NCI-H146 treated with DMSO at 0.1 percent for 48 hours (cell line): Measurements from ENCODE around the gene CLEC4M.
"Not testable (repeated sequence)": the region's sequence is repeated elsewhere in the genome, so short reads cannot be mapped to it uniquely, and the experiment has no call there.

ENCODE experiments used
- DNase-seq: peaks from one replicate; lab custom pipeline; 2025; ENCODE audit not compliant: unreplicated experiment; lab: John Stamatoyannopoulos, UW

The CLEC4M gene

GRCh38 chr19:7772752-7773291, 9.8 kb downstream of the CLEC4M start:
- DNase-seq = no peak

DNA sequence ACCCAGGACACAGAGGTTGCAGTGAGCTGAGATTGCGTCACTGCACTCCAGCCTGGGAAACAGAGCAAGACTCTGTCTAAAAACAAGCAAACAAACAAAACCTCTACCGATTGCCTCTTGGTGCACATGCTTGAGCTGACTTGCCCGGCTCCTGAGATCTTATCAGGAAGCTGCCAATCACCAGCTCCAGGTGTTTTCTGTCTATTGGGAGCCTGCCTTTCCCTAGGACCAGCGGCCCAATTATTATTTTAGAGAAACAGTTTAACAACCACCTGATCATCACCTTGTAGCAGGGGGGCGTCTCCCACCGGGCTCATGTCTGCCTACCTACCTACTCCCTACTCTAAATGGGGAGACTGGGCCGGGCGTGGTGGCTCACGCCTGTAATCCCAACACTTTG, 10.8 kb downstream of the CLEC4M start:
- no peak for DNase-seq

GRCh38 chr19:7775761-7776160, 12.7 kb downstream of the CLEC4M start:
- DNase-seq = no peak

DNA sequence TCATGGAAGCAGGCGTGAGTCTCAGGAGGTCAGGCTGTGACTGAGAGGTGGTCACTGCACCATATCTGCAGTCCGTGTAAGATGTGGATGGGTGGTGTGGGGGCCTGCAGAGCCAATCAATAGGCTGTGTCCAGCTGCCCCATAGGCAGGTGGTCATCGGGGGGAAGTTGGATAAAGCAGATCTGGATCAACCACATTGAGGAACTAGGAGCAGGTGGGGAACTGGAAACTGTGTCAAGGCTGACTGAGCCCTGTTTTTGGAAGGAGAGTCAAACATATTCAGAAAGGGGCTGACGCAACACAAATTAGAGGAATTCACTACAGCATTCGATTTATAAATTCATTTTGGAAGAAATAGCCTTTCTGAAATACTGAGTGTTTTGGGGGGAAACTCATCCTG, 15.0 kb downstream of the CLEC4M start:
- DNase-seq = no peak

GRCh38 chr19:7779631-7780486, 16.8 kb downstream of the CLEC4M start:
- no peak for DNase-seq

GRCh38 chr19:7781157-7781556, 18.1 kb downstream of the CLEC4M start:
- no peak for DNase-seq

- DNase-seq = no peak
These were observed 21.0 kb downstream of the CLEC4M start for GRCh38 chr19:7783991-7784423.

DNA sequence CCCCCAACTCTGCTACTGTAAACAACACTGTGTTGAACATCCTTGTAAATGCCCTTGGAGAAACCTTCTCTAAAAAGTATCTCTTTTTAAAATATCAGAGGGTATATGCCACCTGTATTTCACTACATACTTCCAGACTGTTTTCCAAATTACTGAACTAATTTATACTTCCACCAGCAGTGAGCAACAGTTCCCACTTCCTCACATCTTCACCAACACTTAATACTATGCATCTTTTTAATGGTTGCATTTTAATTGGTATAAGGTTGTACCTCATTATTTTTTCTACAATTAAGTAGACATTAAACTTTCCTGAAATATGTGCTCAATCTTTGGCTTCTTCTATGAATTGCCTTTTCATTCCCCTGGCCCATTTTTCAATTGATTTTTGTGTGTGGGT, 21.8 kb downstream of the CLEC4M start:
- DNase-seq = no peak

DNA sequence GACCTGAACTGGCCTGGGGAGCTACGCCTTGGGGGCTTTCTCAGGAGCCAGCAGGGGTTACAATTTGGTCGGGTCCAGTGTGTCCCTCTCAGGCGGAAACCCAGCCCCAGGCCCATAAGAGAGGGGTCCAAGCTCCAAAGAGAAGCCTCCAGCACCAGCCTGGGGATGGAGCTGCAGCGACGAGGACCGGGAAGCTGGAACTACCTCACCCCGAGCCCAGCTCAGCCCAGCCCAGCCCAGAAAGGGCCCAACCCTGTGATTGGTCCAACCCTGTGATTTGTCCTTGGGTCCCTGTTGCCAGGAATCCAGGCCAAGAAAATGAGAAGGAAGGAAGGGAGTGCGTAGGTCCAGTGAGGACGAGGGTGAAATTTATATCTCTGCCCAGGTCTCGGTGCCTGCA, 24.1 kb downstream of the CLEC4M start:
- no peak for DNase-seq

- DNase-seq = no peak
These were observed 24.6 kb downstream of the CLEC4M start for GRCh38 chr19:7787602-7788177.

DNA sequence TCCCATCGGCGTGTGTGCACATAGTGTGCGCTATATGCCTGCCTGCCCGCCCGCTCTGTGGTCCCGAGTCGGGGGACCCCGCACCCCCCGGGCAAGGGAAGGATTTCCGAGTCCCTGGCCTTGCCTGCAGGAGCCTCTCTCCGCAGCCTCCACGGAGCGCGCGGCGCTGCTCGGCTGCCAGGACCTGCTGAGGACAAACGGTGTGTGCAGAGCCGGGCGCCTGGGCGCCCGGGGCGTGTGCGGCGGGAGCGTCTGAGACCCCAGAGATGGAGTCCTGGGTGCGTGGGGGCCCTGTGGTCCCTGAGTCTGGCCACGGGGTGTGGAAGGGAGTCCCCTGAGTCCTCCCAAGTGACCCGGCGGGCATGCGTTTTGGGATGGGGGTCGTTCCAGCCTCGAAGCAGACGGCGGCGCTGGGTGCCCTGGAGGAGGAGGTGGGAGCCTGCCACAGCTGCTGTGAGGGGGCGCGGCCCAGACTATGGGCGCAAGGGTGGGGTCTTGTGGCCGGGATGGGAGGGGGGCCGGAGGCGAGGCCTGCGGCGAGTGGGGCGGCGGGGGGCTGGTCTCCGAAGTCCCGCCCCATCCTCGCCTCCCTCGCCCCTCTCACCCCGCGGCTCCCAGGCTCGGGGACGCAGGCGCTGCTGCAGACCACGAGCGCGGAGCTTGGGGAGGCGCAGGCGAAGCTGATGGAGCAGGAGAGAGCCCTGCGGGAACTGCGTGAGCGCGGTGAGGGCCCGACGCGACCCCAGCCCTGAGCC, 25.3 kb downstream of the CLEC4M start:
- DNase-seq = no peak

DNA sequence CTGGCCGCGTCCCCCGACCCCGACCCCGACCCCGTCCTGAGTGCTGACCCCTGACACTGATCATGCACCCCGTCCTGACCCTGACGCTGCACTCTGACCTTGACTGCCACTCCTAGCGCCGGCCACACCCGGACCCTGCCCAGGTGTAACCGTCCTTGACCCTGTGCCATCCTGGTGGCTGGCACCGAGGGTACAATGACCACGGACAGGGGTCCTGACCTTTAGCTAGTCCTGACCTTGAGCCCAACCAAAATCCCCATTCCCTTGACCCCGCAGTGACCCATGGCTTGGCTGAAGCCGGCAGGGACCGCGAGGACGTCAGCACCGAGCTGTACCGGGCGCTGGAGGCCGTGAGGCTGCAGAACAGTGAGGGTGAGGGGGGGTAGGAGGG, 25.9 kb downstream of the CLEC4M start:
- no peak for DNase-seq

GRCh38 chr19:7789447-7789846, 26.4 kb downstream of the CLEC4M start:
- DNase-seq = no peak

GRCh38 chr19:7790416-7790815, 27.4 kb downstream of the CLEC4M start:
- no peak for DNase-seq

GRCh38 chr19:7792281-7792680, 29.2 kb downstream of the CLEC4M start:
- DNase-seq = no peak

DNA sequence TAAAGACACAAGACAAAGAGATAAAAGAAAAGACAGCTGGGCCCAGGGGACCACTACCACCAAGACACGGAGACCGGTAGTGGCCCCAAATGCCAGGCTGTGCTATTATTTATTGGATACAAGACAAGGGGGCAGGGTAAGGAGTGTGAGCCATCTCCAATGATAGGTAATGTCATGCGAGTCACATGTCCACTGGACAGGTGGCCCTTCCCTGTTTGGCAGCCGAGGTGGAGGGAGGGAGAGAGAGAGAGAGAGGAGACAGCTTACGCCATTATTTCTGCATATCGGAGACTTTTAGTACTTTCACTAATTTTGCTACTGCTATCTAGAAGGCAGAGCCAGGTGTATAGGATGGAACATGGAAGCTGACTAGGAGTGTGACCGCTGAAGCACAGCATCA, 29.7 kb downstream of the CLEC4M start:
- DNase-seq = not testable (repeated sequence)

DNA sequence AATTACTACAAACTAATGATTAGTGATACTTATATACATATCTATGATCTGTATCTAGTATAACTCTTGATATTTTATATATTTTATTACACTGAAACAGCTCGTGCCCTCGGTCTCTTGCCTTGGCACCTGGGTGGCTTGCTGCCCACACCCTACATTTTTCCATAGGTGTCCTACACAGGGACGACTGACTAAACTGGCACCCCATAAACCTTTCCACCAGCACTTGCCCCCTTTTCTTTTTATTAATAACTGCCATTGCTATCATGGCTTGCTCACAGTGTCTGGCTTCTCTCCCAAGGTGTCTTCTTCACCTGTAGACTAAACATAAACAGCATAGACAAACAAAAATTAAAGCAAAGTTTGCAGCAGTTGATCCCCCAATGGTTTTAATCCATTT, 30.4 kb downstream of the CLEC4M start:
- no peak for DNase-seq

GRCh38 chr19:7795555-7796161, 32.6 kb downstream of the CLEC4M start:
- peak; percentile 89 for DNase-seq

- peak; percentile 63 for DNase-seq
These were observed 36.8 kb downstream of the CLEC4M start for GRCh38 chr19:7799640-7800355.

- DNase-seq = no peak
These were observed 38.1 kb downstream of the CLEC4M start for GRCh38 chr19:7801020-7801570.
